ENCODE results near the gene ATXN7L3.

The ATXN7L3 gene

GRCh38 chr17:44188576-44189403 is 10.9 kb downstream of the ATXN7L3 start:
- TF ChIP-seq SIN3A (IDR thresholded peaks at IDR 0.05; ENCODE audit: borderline replicate concordance, insufficient read depth, low read length) (no peak), FOXP2 (optimal IDR thresholded peaks at IDR 0.05; ENCODE audit: borderline replicate concordance, extremely low read depth, extremely low read length, insufficient read depth) (no peak), POLR2AphosphoS5 (IDR thresholded peaks at IDR 0.05; ENCODE audit: low read depth, low read length) (no peak), REST (IDR thresholded peaks at IDR 0.05; ENCODE audit: insufficient read depth in 1 of 2, low read depth in 2 of 2, low read length in 2 of 2) (no peak), TAF1 (IDR thresholded peaks at IDR 0.05; ENCODE audit: borderline replicate concordance, insufficient read depth, low read length) (no peak)

- TF ChIP-seq TAF1 (IDR thresholded peaks at IDR 0.05; ENCODE audit: borderline replicate concordance, insufficient read depth, low read length) (no peak), FOXP2 (optimal IDR thresholded peaks at IDR 0.05; ENCODE audit: borderline replicate concordance, extremely low read depth, extremely low read length, insufficient read depth) (peak; percentile 47)
Observed at GRCh38 chr17:44187131-44187899, 12.4 kb downstream of the ATXN7L3 start.

- TF ChIP-seq FOXP2 (optimal IDR thresholded peaks at IDR 0.05; ENCODE audit: borderline replicate concordance, extremely low read depth, extremely low read length, insufficient read depth): peak; percentile 50
- TF ChIP-seq POLR2AphosphoS5 (IDR thresholded peaks at IDR 0.05; ENCODE audit: low read depth, low read length): peak; percentile 94
- peak; percentile 67; the same call in 1 of the 2 replicates for TF ChIP-seq SIN3A (IDR thresholded peaks at IDR 0.05; ENCODE audit: borderline replicate concordance, insufficient read depth, low read length)
- 0 out of 4 replicates have a peak, but pooled peaks of 1 of the 2 experiments have one; percentile 44 for TF ChIP-seq REST (IDR thresholded peaks at IDR 0.05; ENCODE audit: insufficient read depth in 1 of 2, low read depth in 2 of 2, low read length in 2 of 2)
- TF ChIP-seq TAF1 (IDR thresholded peaks at IDR 0.05; ENCODE audit: borderline replicate concordance, insufficient read depth, low read length): peak; percentile 91; the same call in 1 of the 2 replicates
Observed at GRCh38 chr17:44186307-44187130, 13.2 kb downstream of the ATXN7L3 start, which contains the start of gene TMUB2. Gene TMUB2 (plus strand): TSS chr17:44186972. CDS start chr17:44187709, 737 bp downstream.

GRCh38 chr17:44184212-44184810 is 15.4 kb downstream of the ATXN7L3 start:
- TF ChIP-seq TAF1 (IDR thresholded peaks at IDR 0.05; ENCODE audit: borderline replicate concordance, insufficient read depth, low read length) (no peak), REST (IDR thresholded peaks at IDR 0.05; ENCODE audit: insufficient read depth in 1 of 2, low read depth in 2 of 2, low read length in 2 of 2) (no peak), POLR2AphosphoS5 (IDR thresholded peaks at IDR 0.05; ENCODE audit: low read depth, low read length) (no peak), FOXP2 (optimal IDR thresholded peaks at IDR 0.05; ENCODE audit: borderline replicate concordance, extremely low read depth, extremely low read length, insufficient read depth) (no peak), SIN3A (IDR thresholded peaks at IDR 0.05; ENCODE audit: borderline replicate concordance, insufficient read depth, low read length) (no peak)

All from PFSK-1 (cell line).